Esophagus muscularis mucosa (tissue), 4 donors: ENCODE measurements around the gene KAZN. TPM values are rescaled to one million over a fixed set of nuclear protein-coding genes. Genes with fewer than 3 reads are reported as not detected.

Experiments used
- DNase-seq: peaks from one replicate; pipeline ENCODE4 v3.0.0-alpha.2; 2017; ENCODE audit errors: extremely low spot score
- H3K27ac ChIP-seq, 4 donors: fragments of 200-600 bp; sonication (generic); replicated peaks in 1 of 4; 1 replicate in 3 of 4; 2 replicates in 1 of 4; pipeline ENCODE4 v1.5.1; 2016 to 2019; ENCODE audit warnings: mild to moderate bottlenecking in 1 of 4
- H3K27me3 ChIP-seq, 4 donors: fragments of 200-600 bp; sonication (generic); one replicate each; pipeline versions ENCODE4 v1.5.1 to v1.6.0; 2016 to 2019
- H3K36me3 ChIP-seq, 4 donors: fragments of 200-600 bp; sonication (generic); one replicate each; pipeline ENCODE4 v1.5.1; 2016 to 2019
- H3K4me1 ChIP-seq, 4 donors: fragments of 200-600 bp; sonication (generic); one replicate each; pipeline ENCODE4 v1.5.1; 2016 to 2019
- H3K4me3 ChIP-seq, 4 donors: fragments of 200-600 bp; sonication (generic); 1 replicate in 2 of 4; 2 replicates in 2 of 4; pipeline ENCODE4 v1.5.1; 2016 to 2019; ENCODE audit warnings: mild to moderate bottlenecking in 4 of 4, moderate library complexity in 1 of 4
- H3K9me3 ChIP-seq, 4 donors: fragments of 200-600 bp; sonication (generic); 1 replicate in 3 of 4; 2 replicates in 1 of 4; pipeline ENCODE4 v1.5.1; 2016 to 2019
- CTCF ChIP-seq, 3 experiments: fragments of 200-600 bp in 2 of 3; fragments of 450-650 bp in 1 of 3; sonication (generic) in 2 of 3; IDR thresholded peaks; one replicate each; pipeline ENCODE4 v1.5.1; 2017 to 2019; ENCODE audit warnings: antibody characterized with exemption in 3 of 3, mild to moderate bottlenecking in 2 of 3, moderate library complexity in 1 of 3
- EP300 ChIP-seq: sonication (generic); formaldehyde crosslinking; IDR thresholded peaks from one replicate; pipeline ENCODE4 v1.6.1; 2017; ENCODE audit warnings: antibody characterized with exemption
- POLR2A ChIP-seq: fragments of 450-650 bp; IDR thresholded peaks from one replicate; pipeline ENCODE4 v1.6.1; 2017; ENCODE audit warnings: antibody characterized with exemption, moderate library complexity, mild to moderate bottlenecking, low read depth
- POLR2AphosphoS5 ChIP-seq, 2 donors: sonication (generic); formaldehyde crosslinking; IDR thresholded peaks; one replicate each; pipeline ENCODE4 v1.6.1; 2017; ENCODE audit warnings: antibody characterized with exemption in 2 of 2
- WGBS: methylation state at CpG from one replicate; pipeline ENCODE4 v1.1.5; 2018; 5-methylcytosine and 5-hydroxymethylcytosine counted together
- intact Hi-C: fragments of 100-400 bp; cut with DNase I; formaldehyde crosslinking; loops from one replicate; pipeline ENCODE4 v1.15.1; 2023
- total RNA-seq, 4 donors: library from RNA; depleted of rRNA; stranded (reverse); fragments of >200 nt; gene quantifications; one replicate each; pipeline versions ENCODE4 v1.1.0 to v1.2.1, GENCODE V29; 2016

Gene KAZN
- total RNA-seq, 4 donors from 2014 or later = 9.9 to 14.1 (median 11.9) TPM

GRCh38 chr1:14912839-14913481 is 314.5 kb downstream of the KAZN start:
- 91% methylated on average over 12 of the region's 12 CpGs for WGBS
- intact Hi-C loops = loop anchor here (10.0 kb wide), 1 partner anchor 138 kb away; no protein-coding TSS in a partner anchor

GRCh38 chr1:14913482-14914177 is 315.1 kb downstream of the KAZN start:
- 85% methylated on average over 11 of the region's 14 CpGs for WGBS
- H3K27me3 ChIP-seq = no peaks in the 10 kb centered on the region
- no peak overlapping the region for H3K27ac ChIP-seq
- no peaks in the 10 kb centered on the region for H3K36me3 ChIP-seq
- no peak for TF ChIP-seq CTCF (IDR thresholded peaks at IDR 0.05)
- no peak for TF ChIP-seq POLR2A
- TF ChIP-seq POLR2AphosphoS5 (IDR thresholded peaks at IDR 0.05) = no peak
- TF ChIP-seq EP300 = no peak
- intact Hi-C loops = loop anchor here (10.0 kb wide), 1 partner anchor 139 kb away; no protein-coding TSS in a partner anchor
- DNase-seq = no peak
- H3K4me3 ChIP-seq = no peak overlapping the region
- H3K9me3 ChIP-seq = no peaks in the 10 kb centered on the region
- H3K4me1 ChIP-seq = peaks cover 0 to 4% (median 0%) of the 10 kb centered on the region in 4 donors

More at GRCh38 chr1:14912839-14913481, 314.5 kb downstream of the KAZN start:
- no peaks in the 10 kb centered on the region for H3K9me3 ChIP-seq
- H3K27me3 ChIP-seq = no peaks in the 10 kb centered on the region
- TF ChIP-seq CTCF (IDR thresholded peaks at IDR 0.05) = no peak
- no peak for TF ChIP-seq POLR2A
- no peak for TF ChIP-seq EP300
- TF ChIP-seq POLR2AphosphoS5 (IDR thresholded peaks at IDR 0.05) = no peak
- H3K4me1 ChIP-seq = peaks cover 0 to 4% (median 0%) of the 10 kb centered on the region in 4 donors
- H3K4me3 ChIP-seq = no peak overlapping the region
- no peaks in the 10 kb centered on the region for H3K36me3 ChIP-seq
- DNase-seq = no peak
- no peak overlapping the region for H3K27ac ChIP-seq

GRCh38 chr1:14914351-14914988 is 316.0 kb downstream of the KAZN start:
- no peaks in the 10 kb centered on the region for H3K36me3 ChIP-seq
- H3K9me3 ChIP-seq = no peaks in the 10 kb centered on the region
- no peak for DNase-seq
- H3K27ac ChIP-seq = no peak overlapping the region
- H3K27me3 ChIP-seq = no peaks in the 10 kb centered on the region
- intact Hi-C loops = loop anchor here (10.0 kb wide), 1 partner anchor 140 kb away; no protein-coding TSS in a partner anchor
- peaks cover 0 to 4% (median 0%) of the 10 kb centered on the region in 4 donors for H3K4me1 ChIP-seq
- TF ChIP-seq CTCF (IDR thresholded peaks at IDR 0.05) = no peak
- no peak for TF ChIP-seq POLR2AphosphoS5 (IDR thresholded peaks at IDR 0.05)
- no peak for TF ChIP-seq POLR2A
- TF ChIP-seq EP300 = no peak
- H3K4me3 ChIP-seq = no peak overlapping the region
- WGBS = 88% methylated on average over 11 of the region's 11 CpGs

GRCh38 chr1:14915356-14916054 is 317.0 kb downstream of the KAZN start:
- TF ChIP-seq POLR2AphosphoS5 (IDR thresholded peaks at IDR 0.05) (no peak), CTCF (IDR thresholded peaks at IDR 0.05) (peak; percentile 80 to 95 (median 85)), EP300 (no peak), POLR2A (no peak)
- Histone ChIP-seq H3K4me3 (no peak overlapping the region), H3K27ac (no peak overlapping the region), H3K9me3 (no peaks in the 10 kb centered on the region), H3K27me3 (no peaks in the 10 kb centered on the region), H3K36me3 (no peaks in the 10 kb centered on the region), H3K4me1 (no peaks in the 10 kb centered on the region)
- intact Hi-C loops = loop anchor here (10.0 kb wide), 1 partner anchor 141 kb away; no protein-coding TSS in a partner anchor
- DNase-seq = no peak
- 66% methylated on average over 7 of the region's 9 CpGs for WGBS
